HG02970 (cell line): ENCODE results near the gene STK32C.

ENCODE experiments used
- ATAC-seq: cut with Tn5 transposase; IDR thresholded peaks from one replicate; pipeline ENCODE4 v1.9.1; 2021; ENCODE audit warnings: mild to moderate bottlenecking, moderate library complexity, moderate number of reproducible peaks; ENCODE audit not compliant: unreplicated experiment, low FRiP score

STK32C gene

GRCh38 chr10:132250481-132251475, 57.0 kb downstream of the STK32C start:
- no peak for ATAC-seq

GRCh38 chr10:132249824-132250375, 57.9 kb downstream of the STK32C start:
- no peak for ATAC-seq

GRCh38 chr10:132249226-132249724, 58.5 kb downstream of the STK32C start:
- no peak for ATAC-seq

- ATAC-seq: no peak
These were observed 59.1 kb downstream of the STK32C start for GRCh38 chr10:132248455-132249225.

GRCh38 chr10:132247943-132248342, 59.8 kb downstream of the STK32C start:
- ATAC-seq: no peak

GRCh38 chr10:132246296-132246695, 61.5 kb downstream of the STK32C start:
- ATAC-seq: no peak

GRCh38 chr10:132245056-132245455, 62.7 kb downstream of the STK32C start:
- no peak for ATAC-seq

GRCh38 chr10:132243626-132244025, 64.1 kb downstream of the STK32C start:
- ATAC-seq: no peak

- ATAC-seq: no peak
These were observed 64.6 kb downstream of the STK32C start for GRCh38 chr10:132243141-132243540.

GRCh38 chr10:132242103-132242840, 65.5 kb downstream of the STK32C start:
- no peak for ATAC-seq

GRCh38 chr10:132241496-132241895, 66.3 kb downstream of the STK32C start:
- no peak for ATAC-seq

GRCh38 chr10:132241086-132241485, 66.7 kb downstream of the STK32C start:
- no peak for ATAC-seq

GRCh38 chr10:132240581-132240980, 67.2 kb downstream of the STK32C start:
- no peak for ATAC-seq

- no peak for ATAC-seq
These were observed 67.6 kb downstream of the STK32C start for GRCh38 chr10:132240156-132240555.

- ATAC-seq: no peak
These were observed 68.4 kb downstream of the STK32C start for GRCh38 chr10:132239126-132240031.

- ATAC-seq: no peak
These were observed 69.2 kb downstream of the STK32C start for GRCh38 chr10:132238371-132239125.

- ATAC-seq: no peak
These were observed 69.9 kb downstream of the STK32C start for GRCh38 chr10:132237871-132238270.

- no peak for ATAC-seq
These were observed 70.4 kb downstream of the STK32C start for GRCh38 chr10:132237396-132237795.
